NCI-H1417 (cell line): Measurements from ENCODE around the gene FAM72B.
"Not testable (repeated sequence)": the region's sequence is repeated elsewhere in the genome, so short reads cannot be mapped to it uniquely, and the experiment has no call there.

Source experiments
- DNase-seq, 3 experiments: peaks; one replicate each; lab custom pipeline; 2025; lab: John Stamatoyannopoulos, UW

Gene FAM72B

DNA sequence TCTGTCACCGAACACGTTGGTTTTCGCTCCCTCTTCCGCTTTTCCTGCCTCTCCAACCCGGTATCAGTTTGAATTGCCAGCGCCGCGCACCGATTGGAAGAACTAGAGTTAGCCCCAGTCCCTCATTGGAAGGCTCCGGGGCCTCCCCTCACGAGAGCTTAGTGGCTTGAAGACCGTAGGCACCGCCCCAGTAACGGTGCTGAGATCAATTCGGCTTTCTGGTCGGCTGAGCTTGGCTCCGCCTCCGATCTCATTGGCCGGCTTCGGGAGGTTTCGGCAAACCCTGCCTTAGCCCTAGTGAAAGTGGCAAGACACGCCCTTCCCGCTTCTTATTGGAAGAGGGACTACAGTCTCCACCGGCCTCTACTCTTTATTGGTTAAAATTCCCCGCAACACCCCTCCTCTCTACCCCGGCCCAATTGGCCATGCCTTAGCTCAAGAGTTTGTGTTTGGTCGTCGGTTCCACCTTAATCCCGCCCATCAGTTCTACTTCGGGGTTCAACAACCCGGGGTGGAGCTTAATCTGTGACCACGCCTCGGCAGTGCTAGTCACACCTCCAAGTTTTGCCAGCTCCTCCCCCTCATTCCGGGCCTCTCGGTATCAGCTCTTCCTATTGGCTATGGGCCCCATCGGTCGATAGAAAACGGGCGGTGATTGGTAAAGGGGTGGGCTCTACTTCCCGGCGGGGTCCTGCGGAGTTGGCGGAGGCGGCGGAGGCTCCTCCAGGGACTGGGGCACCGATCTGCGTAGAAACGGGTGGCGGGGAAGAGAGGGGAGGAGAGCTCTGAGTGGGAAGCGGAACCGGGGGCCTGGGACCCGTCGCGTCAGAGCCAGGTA lies at the start of gene FAM72B, which contains the start of gene SRGAP2C:
Gene FAM72B, minus strand, starts transcription at position 51 of the 838 bp plus-strand sequence. CDS start 851 bp downstream, outside the sequence.
Gene SRGAP2C, plus strand, starts transcription at position 686 of the 838 bp plus-strand sequence. CDS start 2,472 bp downstream, outside the sequence.
- DNase-seq: peak; percentile 97 to 98 (median 98)

DNA sequence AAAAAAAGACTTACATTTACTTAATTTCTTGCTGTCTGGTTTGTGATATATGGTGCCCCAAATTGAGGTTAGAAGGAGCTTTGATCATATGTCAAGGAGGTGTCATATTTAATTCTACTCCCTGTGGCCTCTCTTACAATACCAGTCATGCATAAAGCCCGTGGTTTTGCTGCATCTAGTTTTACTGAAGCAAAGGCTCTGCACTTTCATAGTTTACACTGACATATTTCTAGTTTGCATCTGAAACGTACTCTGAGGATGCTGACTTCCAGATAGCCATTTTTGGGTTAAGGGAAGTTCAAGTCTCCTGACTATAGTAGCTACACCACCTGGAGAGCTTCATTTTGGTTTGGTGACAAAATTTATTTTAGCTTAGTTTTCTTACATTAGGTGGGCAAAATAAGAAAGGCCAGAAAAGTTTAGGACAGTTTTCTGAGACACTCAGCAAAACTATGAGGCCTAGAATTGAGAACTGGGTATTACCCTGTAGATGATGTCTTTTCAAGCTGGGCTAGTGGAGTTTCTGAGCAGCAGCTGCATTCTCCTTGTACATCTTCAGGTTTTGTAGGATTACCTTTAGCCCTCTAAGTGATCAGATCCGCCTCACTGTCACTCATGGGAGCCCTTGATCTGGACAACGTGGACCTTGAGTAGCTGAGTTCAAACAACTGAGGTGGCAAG lies 48.4 kb upstream of the FAM72B start:
- peak in 1 of 3 experiments; percentile 0 for DNase-seq

DNA sequence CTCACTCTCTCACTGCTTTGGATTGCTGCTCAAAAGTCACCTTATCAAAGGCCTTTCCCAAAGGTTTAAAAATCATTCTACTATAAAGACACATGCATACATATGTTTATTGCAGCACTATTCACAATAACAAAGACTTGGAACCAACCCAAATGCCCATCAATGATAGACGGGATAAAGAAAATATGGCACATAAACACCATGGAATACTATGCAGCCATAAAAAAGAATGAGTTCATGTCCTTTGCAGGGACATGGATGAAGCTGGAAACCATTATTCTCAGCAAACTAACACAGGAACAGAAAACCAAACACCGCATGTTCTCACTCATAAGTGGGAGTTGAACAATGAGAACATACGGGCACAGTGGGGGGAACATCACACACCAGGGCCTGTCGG lies 46.5 kb upstream of the FAM72B start:
- DNase-seq: not testable (repeated sequence)

DNA sequence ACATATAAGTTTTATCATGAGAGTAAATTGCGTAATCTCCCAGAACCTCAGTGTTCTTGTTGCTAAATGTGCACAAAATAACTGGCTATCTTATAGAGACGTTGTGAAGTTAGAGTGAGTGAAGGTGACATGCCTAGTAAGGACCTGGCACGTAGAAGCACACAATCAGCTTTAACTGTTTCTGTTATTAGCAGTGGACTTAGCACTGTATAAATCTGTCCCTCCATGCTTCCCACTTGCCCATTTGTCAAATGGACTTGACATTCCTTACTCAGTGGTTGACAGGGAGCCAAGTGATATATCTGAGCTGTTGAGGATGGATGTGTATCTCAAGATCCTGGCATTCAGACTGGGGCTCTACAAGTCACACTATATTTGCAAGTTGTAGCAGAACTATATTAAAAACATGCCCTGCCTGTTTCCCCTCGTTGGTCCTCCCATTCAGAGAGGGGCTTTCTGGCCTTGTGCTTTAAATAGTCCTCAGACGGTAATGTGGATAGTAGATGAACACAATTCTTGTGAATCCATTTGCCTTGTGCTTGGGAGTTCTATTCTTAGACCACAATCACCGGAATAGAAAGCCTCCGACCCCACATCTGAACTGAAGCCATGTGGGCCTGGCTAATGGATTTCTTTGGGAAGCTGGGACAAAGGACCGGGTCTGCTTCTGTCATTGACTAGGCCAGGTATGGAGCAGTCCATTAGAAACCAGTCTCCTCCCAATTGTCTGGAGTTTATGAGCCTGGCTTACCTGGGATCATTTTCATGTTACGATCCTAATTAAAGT lies 43.6 kb upstream of the FAM72B start:
- DNase-seq: not testable (repeated sequence)

DNA sequence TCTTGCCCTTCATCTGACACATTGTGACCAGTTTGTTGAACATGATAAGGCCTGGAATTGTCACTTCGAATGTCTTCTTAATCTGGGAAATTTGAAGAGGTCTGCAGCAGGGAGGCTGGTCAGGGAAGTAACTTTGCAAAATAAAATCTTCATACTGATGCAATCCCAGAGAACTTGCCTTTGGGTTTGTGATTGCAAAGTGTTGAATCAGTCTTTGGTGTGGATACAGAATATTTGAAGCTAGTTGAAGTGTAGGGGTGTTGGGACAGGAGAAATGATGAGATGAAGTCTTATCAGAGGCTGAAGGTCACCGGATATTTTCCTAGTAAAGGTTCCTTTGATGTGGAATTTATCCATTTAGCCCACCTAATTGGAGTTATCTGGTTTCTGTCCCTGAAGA lies 42.8 kb upstream of the FAM72B start:
- DNase-seq: not testable (repeated sequence)

- not testable (repeated sequence) for DNase-seq
Measured at GRCh38 chr1:121226295-121226904, 42.3 kb upstream of the FAM72B start.

DNA sequence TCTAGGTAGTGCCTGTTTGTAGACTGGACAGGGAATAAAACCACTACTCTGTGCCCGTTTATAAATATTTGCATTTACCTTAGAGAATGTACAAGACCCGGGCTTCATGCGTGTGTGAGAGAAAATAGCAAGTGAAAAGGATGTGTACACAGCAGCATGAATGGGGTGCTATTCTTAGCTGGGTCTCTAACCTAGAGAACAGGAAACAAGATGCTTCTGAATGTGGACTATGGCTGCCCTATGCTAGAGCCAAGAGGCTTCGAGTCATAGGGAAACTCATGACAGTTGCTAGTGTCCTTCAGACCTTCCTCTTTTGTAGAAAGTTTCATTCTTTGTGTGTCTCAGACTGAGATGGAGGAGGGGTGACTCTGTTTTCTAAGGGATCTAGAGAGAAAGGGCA lies 40.6 kb upstream of the FAM72B start:
- DNase-seq: not testable (repeated sequence)

DNA sequence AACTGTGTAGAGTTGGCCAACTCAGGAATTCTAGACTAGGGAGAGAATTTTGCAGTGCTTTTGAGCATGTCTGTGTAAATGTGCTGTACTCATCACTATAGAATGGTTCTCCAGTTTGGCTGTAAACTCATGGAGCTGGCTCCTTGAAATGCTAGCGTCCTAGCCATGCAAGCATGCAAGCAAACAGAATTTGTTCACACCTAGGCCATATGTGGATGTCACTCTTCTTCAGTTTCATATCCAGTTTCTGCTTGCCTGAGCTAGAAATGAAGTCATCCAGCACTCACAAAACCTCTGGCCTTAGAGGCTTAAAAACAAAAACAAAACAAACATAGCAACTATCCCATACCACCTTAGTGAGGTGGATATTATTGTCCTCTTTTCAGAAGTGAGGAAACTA lies 37.6 kb upstream of the FAM72B start:
- not testable (repeated sequence) for DNase-seq

DNA sequence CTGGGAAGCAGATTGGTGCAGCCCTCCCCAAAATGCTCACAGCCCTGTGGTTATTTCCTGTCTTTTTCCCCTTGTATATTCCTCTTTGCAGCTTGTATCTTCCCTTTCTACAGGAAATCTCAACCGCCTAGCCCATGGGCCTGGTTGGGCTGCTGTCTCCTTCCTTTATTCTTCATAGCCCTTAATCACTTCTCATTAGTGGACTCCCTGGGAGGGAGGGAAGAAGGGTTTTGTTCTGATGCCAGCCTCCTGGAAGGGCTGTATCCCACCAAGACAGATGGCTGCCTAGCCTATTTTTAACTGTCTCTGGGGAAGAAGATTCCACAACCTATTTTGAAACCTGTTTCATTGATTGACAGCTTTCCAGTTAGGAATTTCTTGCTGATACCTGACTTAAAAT lies 32.5 kb upstream of the FAM72B start:
- not testable (repeated sequence) for DNase-seq

DNA sequence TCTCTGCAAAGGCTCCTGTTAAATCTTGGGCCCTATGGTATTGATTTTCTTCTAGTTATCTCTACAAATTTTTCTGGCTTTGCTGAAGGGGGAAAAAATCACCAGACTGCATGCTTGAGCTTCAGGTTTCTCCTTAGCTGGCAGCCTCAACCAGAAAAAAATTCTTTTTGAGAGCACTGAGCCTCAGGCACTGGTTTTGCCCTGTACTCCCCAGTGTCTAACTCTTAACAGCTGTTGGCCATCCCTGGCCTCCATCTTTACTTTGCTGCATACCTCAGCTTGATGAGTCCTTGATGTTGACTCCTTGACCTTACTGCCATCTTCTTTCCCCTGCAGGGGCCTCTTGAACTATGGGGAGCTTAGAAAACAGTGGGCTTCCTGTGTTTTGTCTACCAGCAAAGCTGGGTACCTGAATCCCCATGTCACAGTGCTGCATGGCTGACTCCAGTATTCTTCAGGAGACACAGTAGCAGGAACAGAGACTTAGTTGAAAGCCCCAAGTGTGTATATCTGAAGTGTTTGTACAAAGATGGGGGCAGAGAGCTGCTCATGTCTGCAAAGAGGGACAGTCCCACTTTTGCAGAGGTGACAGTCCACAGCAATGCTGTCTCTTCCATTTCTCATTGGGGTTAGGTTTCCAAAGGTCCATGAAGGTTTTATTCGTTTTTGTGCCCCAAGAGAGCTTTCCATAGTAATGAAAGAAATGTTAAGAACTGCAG lies 31.7 kb upstream of the FAM72B start:
- DNase-seq: not testable (repeated sequence)

- not testable (repeated sequence) for DNase-seq
Measured at GRCh38 chr1:121214544-121215156, 30.5 kb upstream of the FAM72B start.

DNA sequence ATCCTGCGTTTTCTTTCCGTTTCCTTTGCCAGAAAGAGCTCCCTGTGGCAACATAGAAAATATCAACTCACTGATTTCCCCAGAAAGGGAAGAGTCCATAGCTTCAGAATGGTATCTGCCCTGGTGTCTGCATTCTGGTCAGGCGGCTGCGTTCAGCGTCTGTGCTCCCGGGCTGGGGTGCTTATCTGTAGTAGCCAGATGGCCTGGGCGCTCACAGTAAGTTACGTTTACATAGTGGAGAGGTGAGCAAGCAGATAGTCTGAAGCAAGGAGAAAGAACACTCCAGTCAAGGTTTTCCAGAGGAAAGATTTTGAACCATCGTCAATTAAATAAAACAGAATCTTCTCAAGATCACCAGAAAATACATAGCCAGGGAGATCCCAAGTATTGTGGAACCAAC lies 29.4 kb upstream of the FAM72B start:
- not testable (repeated sequence) for DNase-seq

GRCh38 chr1:121210778-121211177 lies 26.6 kb upstream of the FAM72B start:
- peak in 1 of 3 experiments; percentile 0 for DNase-seq

DNA sequence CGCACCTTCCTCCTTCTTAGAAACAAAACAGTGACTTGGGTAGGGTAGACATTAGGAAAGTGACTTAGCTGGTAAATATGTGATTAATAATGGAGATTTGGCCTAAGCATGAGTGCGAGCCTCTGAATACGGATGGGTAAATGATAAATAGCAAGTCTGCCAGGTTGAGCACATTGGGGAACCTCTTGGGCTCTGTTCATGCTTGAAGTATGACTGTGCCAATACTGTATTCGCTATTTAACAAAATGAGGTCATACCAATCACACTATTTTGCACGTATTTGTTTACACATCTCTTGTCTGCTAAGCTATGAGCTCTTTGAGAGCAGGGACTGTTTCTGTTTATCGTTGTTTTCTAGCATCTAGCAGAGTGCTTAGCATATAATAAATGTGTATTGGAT lies 24.2 kb upstream of the FAM72B start:
- DNase-seq: not testable (repeated sequence)

DNA sequence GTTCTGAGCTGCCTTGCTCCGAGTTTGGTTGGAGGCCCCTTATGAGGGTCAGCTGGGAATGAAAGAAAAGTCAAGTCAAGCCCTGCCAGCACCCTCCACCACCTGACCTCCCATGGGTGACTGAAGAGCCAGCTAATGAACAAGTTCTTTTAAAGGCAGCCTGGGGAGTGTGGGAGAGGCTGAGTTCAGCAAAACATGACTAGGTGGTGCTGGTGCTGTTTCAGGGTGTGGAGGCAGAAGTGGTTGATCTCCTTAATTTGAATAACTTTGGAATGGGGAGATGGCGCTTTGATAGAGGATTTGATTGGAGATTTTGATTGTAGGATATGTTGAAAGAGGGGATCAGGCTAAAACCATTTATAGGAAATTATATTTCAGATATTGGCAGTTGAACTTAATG lies 23.2 kb upstream of the FAM72B start:
- not testable (repeated sequence) for DNase-seq

- DNase-seq: not testable (repeated sequence)
Measured at GRCh38 chr1:121205786-121206711, 21.9 kb upstream of the FAM72B start.

GRCh38 chr1:121202986-121203385 lies 18.8 kb upstream of the FAM72B start:
- DNase-seq: not testable (repeated sequence)

DNA sequence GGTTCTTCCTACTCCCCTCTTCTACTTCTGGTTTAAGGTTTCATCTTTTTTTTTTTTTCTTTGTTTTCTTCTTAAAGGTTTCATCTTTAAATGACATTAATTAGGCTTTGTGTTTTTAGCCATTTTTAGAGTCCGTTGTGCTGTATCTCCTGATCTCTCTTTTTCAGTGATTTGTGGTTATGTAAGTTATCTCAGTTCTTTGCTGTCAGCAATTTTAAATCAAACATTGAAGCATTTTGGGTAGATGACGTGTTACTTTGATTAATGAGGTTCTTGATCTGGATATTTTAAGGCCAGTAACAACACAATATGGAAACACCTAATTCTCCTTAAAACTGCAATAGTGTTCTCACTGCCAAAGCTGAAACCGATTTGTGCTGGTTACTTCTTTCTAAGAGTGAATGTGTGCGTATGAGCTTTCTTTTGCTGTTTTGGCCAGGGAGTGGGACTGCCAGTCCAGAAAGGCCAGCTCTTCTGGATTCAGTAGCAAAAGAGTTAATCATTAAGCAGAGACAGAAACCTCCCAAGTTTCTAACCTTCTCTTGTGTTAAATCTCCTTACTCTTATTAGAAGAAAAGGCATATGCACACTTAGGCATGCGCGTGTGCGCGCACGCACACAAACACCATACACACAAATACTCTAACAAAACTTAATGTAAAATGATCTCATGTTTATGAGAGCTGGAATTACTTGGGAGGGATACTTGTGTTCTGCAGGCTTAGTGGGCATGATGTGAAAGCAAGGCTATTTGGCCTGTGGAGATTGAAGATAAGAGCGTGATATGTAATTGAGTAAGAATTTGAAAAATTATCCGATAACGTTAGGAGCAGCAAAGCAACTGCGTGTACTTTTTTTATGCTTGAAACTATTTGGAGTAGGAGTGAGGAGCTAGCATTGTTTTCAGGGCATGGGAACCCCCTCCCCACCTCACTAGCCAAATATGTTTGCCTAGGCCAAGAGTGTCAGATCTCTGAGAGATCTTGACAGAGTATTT lies 17.1 kb upstream of the FAM72B start:
- DNase-seq: not testable (repeated sequence)
